Keratinocyte (primary cell): ENCODE data around the gene ANKFN1. TPM values are rescaled to one million over a fixed set of nuclear protein-coding genes. Genes with fewer than 3 reads are reported as not detected.

Source experiments
- DNase-seq: peaks from one replicate; pipeline ENCODE4 v3.0.0-alpha.2; 2011; ENCODE audit warnings: low read depth, missing footprints, low spot score
- FAIRE-seq: peaks from 2 replicates; lab custom pipeline; 2011; peaks lifted over from hg19 to GRCh38; lab: Jason Lieb, UNC
- H2AFZ ChIP-seq: 2 replicates; pipeline ENCODE4 v1.6.0; 2012; ENCODE audit warnings: low read length, control low read depth, inconsistent platforms; ENCODE audit not compliant: control insufficient read depth
- H3K27ac ChIP-seq: 2 replicates; pipeline ENCODE4 v1.5.1; 2011; ENCODE audit warnings: low read length; ENCODE audit not compliant: control insufficient read depth, insufficient read depth
- H3K27me3 ChIP-seq: 3 replicates; pipeline ENCODE4 v1.6.0; 2011; ENCODE audit warnings: low read length; ENCODE audit not compliant: control insufficient read depth, insufficient read depth; ENCODE audit errors: extremely low read depth
- H3K36me3 ChIP-seq, 2 experiments: 2 replicates in 1 of 2; 3 replicates in 1 of 2; pipeline ENCODE4 v1.5.1; 2011; ENCODE audit warnings: low read length in 2 of 2, mild to moderate bottlenecking in 1 of 2; ENCODE audit not compliant: control insufficient read depth in 2 of 2, insufficient read depth in 2 of 2; ENCODE audit errors: extremely low read depth in 1 of 2
- H3K4me1 ChIP-seq: 3 replicates; pipeline ENCODE4 v1.5.1; 2011; ENCODE audit warnings: low read length; ENCODE audit not compliant: control insufficient read depth, insufficient read depth; ENCODE audit errors: extremely low read depth
- H3K4me2 ChIP-seq: 3 replicates; pipeline ENCODE4 v1.6.0; 2011; ENCODE audit warnings: low read depth, low read length; ENCODE audit not compliant: control insufficient read depth, insufficient read depth; ENCODE audit errors: extremely low read depth
- H3K4me3 ChIP-seq, 3 experiments: fragments of 200-600 bp in 1 of 3; sonication (generic) in 1 of 3; 2 replicates in 2 of 3; 3 replicates in 1 of 3; pipeline ENCODE4 v1.5.1; 2011 to 2016; ENCODE audit warnings: low read length in 3 of 3, mild to moderate bottlenecking in 3 of 3, control low read depth in 2 of 3, inconsistent platforms in 1 of 3, low read depth in 1 of 3, mixed read lengths in 1 of 3, mixed run types in 1 of 3, moderate library complexity in 1 of 3; ENCODE audit not compliant: control insufficient read depth in 2 of 3, insufficient read depth in 2 of 3; ENCODE audit errors: extremely low read depth in 1 of 3
- H3K79me2 ChIP-seq: 2 replicates; pipeline ENCODE4 v1.6.0; 2012; ENCODE audit warnings: low read length; ENCODE audit not compliant: control insufficient read depth, insufficient read depth
- H3K9ac ChIP-seq: 3 replicates; pipeline ENCODE4 v1.6.0; 2011; ENCODE audit warnings: low read length; ENCODE audit not compliant: control insufficient read depth, insufficient read depth; ENCODE audit errors: extremely low read depth
- H3K9me1 ChIP-seq: 3 replicates; pipeline ENCODE4 v1.6.0; 2011; ENCODE audit warnings: low read length; ENCODE audit not compliant: control insufficient read depth, insufficient read depth; ENCODE audit errors: extremely low read depth
- H3K9me3 ChIP-seq: 2 replicates; pipeline ENCODE4 v1.5.1; 2012; ENCODE audit warnings: low read depth, low read length; ENCODE audit not compliant: control insufficient read depth
- H4K20me1 ChIP-seq: 3 replicates; pipeline ENCODE4 v1.6.0; 2011; ENCODE audit warnings: low read length; ENCODE audit not compliant: control insufficient read depth, insufficient read depth; ENCODE audit errors: extremely low read depth
- CTCF ChIP-seq, 3 experiments: IDR thresholded peaks in 1 of 3; conservative IDR thresholded peaks in 1 of 3; optimal IDR thresholded peaks in 1 of 3; 2 replicates in 2 of 3; 3 replicates in 1 of 3; pipeline versions ENCODE3 to v1.5.1; 2011; ENCODE audit warnings: low read length in 3 of 3, mild to moderate bottlenecking in 3 of 3, moderate library complexity in 2 of 3, control low read depth in 1 of 3, inconsistent platforms in 1 of 3; ENCODE audit not compliant: insufficient read depth in 2 of 3; ENCODE audit errors: extremely low read depth in 1 of 3
- EZH2 ChIP-seq: IDR thresholded peaks from one replicate; pipeline ENCODE4 v1.6.1; 2012; ENCODE audit warnings: inconsistent platforms, mild to moderate bottlenecking, low read length, moderate library complexity
- dilution Hi-C: fragments of 300-500 bp; cut with MboI; formaldehyde crosslinking; loops from one replicate; pipeline ENCODE4 v1.7.0; 2020; ENCODE audit warnings: low sequenced_read_pairs; ENCODE audit not compliant: extremely low pct_ligation_motif_present
- polyA plus RNA-seq, 5 experiments: library from polyadenylated mRNA; depleted of rRNA in 3 of 5; stranded (reverse) in 3 of 5; stranded (forward) in 1 of 5; unstranded in 1 of 5; fragments of >200 nt; gene quantifications; 1 replicate in 1 of 5; 2 replicates in 3 of 5; 3 replicates in 1 of 5; pipeline versions ENCODE4 v1.2.1 to v1.2.3, GENCODE V29; 2011 to 2012; ENCODE audit warnings: missing spikeins in 2 of 5, low read depth in 1 of 5, low replicate concordance in 1 of 5

ANKFN1 gene
- polyA plus RNA-seq, 1 donor (not counting 4 experiments of a cell fraction or from before 2014, with no cell fraction given): 0.12 TPM

- H3K36me3 ChIP-seq: no peaks in the 10 kb centered on the region
- H3K79me2 ChIP-seq: no peaks in the 10 kb centered on the region
- no peak overlapping the region for H3K9ac ChIP-seq
- FAIRE-seq: no peak
- H3K27me3 ChIP-seq: no peaks in the 10 kb centered on the region
- no peak for TF ChIP-seq CTCF (optimal IDR thresholded peaks at IDR 0.05 in 1 of 3, IDR thresholded peaks at IDR 0.05 in 1 of 3, conservative IDR thresholded peaks at IDR 0.05 in 1 of 3; ENCODE audit: extremely low read depth in 1 of 3, insufficient read depth in 2 of 3, low read length in 3 of 3)
- no peak for TF ChIP-seq EZH2
- no peak overlapping the region for H3K4me2 ChIP-seq
- H4K20me1 ChIP-seq: no peaks in the 10 kb centered on the region
- DNase-seq: no peak
- H3K4me1 ChIP-seq: no peaks in the 10 kb centered on the region
- H2AFZ ChIP-seq: no peak overlapping the region
- dilution Hi-C loops: no loop called here
- H3K27ac ChIP-seq: no peak overlapping the region
- no peaks in the 10 kb centered on the region for H3K9me1 ChIP-seq
- no peaks in the 10 kb centered on the region for H3K9me3 ChIP-seq
- no peak overlapping the region for H3K4me3 ChIP-seq
These were observed 116.5 kb downstream of the ANKFN1 start for GRCh38 chr17:56269556-56270389.

GRCh38 chr17:56274491-56274890 is 121.2 kb downstream of the ANKFN1 start:
- Histone ChIP-seq H3K27me3 (no peaks in the 10 kb centered on the region), H3K4me2 (no peak overlapping the region), H3K9ac (no peak overlapping the region), H3K9me3 (no peaks in the 10 kb centered on the region), H3K4me3 (no peak overlapping the region), H3K4me1 (no peaks in the 10 kb centered on the region), H4K20me1 (no peaks in the 10 kb centered on the region), H2AFZ (no peak overlapping the region), H3K79me2 (no peaks in the 10 kb centered on the region), H3K36me3 (no peaks in the 10 kb centered on the region), H3K9me1 (no peaks in the 10 kb centered on the region), H3K27ac (no peak overlapping the region)
- dilution Hi-C loops: no loop called here
- DNase-seq (no peak), FAIRE-seq (no peak)
- TF ChIP-seq EZH2 (no peak), CTCF (optimal IDR thresholded peaks at IDR 0.05 in 1 of 3, IDR thresholded peaks at IDR 0.05 in 1 of 3, conservative IDR thresholded peaks at IDR 0.05 in 1 of 3; ENCODE audit: extremely low read depth in 1 of 3, insufficient read depth in 2 of 3, low read length in 3 of 3) (no peak)
